Panc1 (cell line): ENCODE results near the gene CDC25B.

Source experiments
- CTCF ChIP-seq: fragments of 450-650 bp; IDR thresholded peaks from 2 replicates; pipeline ENCODE4 v1.5.1; 2017; ENCODE audit warnings: mild to moderate bottlenecking
- POLR2AphosphoS5 ChIP-seq: IDR thresholded peaks from 2 replicates; pipeline ENCODE4 v1.6.1; 2012; ENCODE audit warnings: mild to moderate bottlenecking, low read depth, low read length, moderate library complexity
- REST ChIP-seq, 2 experiments: IDR thresholded peaks; 2 replicates each; pipeline ENCODE4 v1.6.1; 2011 to 2012; ENCODE audit warnings: low read depth in 2 of 2, control low read depth in 1 of 2, low read length in 1 of 2, mild to moderate bottlenecking in 1 of 2, moderate library complexity in 1 of 2; ENCODE audit not compliant: insufficient read depth in 1 of 2
- SIN3A ChIP-seq: IDR thresholded peaks from 2 replicates; pipeline ENCODE4 v1.6.1; 2012; ENCODE audit warnings: low read depth, mild to moderate bottlenecking, low read length, moderate library complexity, borderline replicate concordance; ENCODE audit not compliant: insufficient read depth
- TCF7L2 ChIP-seq: IDR thresholded peaks from 2 replicates; pipeline ENCODE4 v1.6.1; 2011; ENCODE audit warnings: mild to moderate bottlenecking, low read depth, low read length, inconsistent platforms

- TF ChIP-seq CTCF, result no peak
- TF ChIP-seq REST (IDR thresholded peaks at IDR 0.05; ENCODE audit: insufficient read depth in 1 of 2, low read depth in 2 of 2, low read length in 1 of 2), result no peak
- no peak for TF ChIP-seq POLR2AphosphoS5
- no peak for TF ChIP-seq SIN3A
- TF ChIP-seq TCF7L2, result no peak
These were observed 17.9 kb downstream of the CDC25B start for GRCh38 chr20:3813848-3814581.
